ENCODE data around the gene ZNF473.
"Not testable (repeated sequence)": the region's sequence is repeated elsewhere in the genome, so short reads cannot be mapped to it uniquely, and the experiment has no call there.

The ZNF473 gene

DNA sequence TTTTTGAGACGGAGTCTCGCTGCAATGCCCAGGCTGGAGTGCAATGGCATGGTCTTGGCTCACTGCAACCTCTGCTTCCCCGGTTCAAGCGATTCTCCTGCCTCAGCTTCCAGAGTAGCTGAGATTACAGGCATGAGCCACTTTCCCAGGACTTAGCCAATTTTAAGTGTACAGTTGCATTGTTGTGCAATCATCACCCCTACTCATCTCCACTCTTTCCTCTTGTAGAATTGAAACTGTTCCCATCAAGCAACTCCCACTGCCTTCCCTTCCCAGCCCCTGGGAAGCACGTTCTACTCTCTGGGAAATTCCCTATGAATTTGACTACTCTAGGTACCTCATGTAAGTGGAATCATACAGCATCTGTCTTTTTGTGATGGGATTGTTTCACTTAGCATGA lies 53.2 kb downstream of the ZNF473 start:
- H3K9ac ChIP-seq (ENCODE audit: low read depth, low read length); H3K36me3 ChIP-seq (ENCODE audit: insufficient read depth, low read length); H3K9me3 ChIP-seq (ENCODE audit: control insufficient read depth, insufficient read depth, low read length); H3K4me1 ChIP-seq (ENCODE audit: insufficient read depth, low read length): not testable (repeated sequence)

DNA sequence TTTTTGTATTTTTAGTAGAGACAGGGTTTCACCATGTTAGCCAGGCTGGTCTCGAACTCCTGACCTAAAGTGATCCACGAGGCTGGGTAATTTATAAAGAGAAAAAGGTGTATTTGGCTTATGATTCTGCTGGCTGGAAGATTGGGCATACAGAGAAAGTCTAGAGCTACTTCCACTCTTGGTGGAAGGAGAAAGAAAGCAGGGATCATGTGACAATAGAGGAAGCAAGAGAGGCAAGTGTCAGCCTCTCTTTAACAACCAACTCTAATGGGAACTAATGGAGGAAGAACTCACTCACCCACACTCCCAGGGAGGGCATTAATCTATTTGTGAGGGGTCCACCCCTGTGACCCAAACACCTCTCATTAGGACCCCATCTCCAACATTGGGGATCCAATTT lies 58.6 kb downstream of the ZNF473 start:
- H3K9ac ChIP-seq (ENCODE audit: low read depth, low read length); H3K9me3 ChIP-seq (ENCODE audit: control insufficient read depth, insufficient read depth, low read length); H3K36me3 ChIP-seq (ENCODE audit: insufficient read depth, low read length); H3K4me1 ChIP-seq (ENCODE audit: insufficient read depth, low read length): not testable (repeated sequence)

DNA sequence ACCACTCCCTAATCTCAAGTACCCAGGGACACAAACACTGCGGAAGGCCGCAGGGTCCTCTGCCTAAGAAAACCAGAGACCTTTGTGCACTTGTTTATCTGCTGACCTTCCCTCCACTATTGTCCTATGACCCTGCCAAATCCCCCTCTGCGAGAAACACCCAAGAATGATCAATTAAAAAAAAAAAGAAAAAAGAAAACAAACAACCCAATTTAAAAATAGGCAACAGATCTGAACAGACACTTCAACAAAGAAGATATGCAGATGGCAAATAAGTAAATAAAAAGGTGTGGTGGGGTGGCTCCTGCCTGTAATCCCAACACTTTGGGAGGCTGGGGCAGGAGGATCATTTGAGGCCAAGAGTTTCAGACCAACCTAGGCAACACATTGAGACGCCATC lies 61.3 kb downstream of the ZNF473 start:
- not testable (repeated sequence) for H3K4me1 ChIP-seq (ENCODE audit: insufficient read depth, low read length); H3K36me3 ChIP-seq (ENCODE audit: insufficient read depth, low read length); H3K9me3 ChIP-seq (ENCODE audit: control insufficient read depth, insufficient read depth, low read length); H3K9ac ChIP-seq (ENCODE audit: low read depth, low read length)

DNA sequence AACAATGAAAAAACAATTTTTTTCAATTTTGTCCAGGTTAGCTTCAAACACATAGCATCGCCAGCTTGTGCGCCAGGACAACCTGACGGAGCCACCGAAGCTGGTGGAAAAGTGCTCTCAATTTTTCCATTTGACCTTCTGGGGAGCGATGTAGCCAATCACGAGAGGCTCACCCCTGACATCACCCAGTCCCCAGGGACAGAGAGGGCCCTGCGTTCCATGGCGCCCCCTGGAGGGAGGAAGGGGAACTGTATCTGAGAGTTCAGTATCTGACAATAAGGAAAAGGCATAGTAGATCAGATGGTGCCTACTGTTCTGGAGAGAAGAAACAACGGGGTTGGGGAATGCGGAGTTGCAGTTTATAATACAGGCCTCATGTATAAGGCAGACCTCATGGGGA lies 64.9 kb downstream of the ZNF473 start:
- not testable (repeated sequence) for H3K9ac ChIP-seq (ENCODE audit: low read depth, low read length); H3K9me3 ChIP-seq (ENCODE audit: control insufficient read depth, insufficient read depth, low read length); H3K36me3 ChIP-seq (ENCODE audit: insufficient read depth, low read length); H3K4me1 ChIP-seq (ENCODE audit: insufficient read depth, low read length)

DNA sequence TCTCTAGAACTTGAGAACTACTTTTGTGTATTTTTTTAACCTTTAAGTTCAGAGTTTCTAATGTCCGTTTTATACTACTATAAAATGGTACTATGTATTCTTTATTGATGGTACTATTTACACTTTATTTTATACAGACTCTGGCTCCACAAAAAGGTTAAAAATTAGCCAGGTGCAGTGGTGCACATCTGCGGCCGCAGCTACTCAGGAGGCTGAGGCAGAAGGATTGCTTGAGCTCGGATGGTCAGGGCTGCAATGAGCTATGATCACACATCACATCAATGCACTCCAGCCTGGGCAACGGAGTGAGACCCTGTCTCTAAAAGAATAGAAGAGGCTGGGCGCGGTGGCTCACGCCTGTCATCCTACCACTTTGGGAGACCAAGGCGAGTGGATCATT lies 66.0 kb downstream of the ZNF473 start:
- H3K9ac ChIP-seq (ENCODE audit: low read depth, low read length); H3K9me3 ChIP-seq (ENCODE audit: control insufficient read depth, insufficient read depth, low read length); H3K36me3 ChIP-seq (ENCODE audit: insufficient read depth, low read length); H3K4me1 ChIP-seq (ENCODE audit: insufficient read depth, low read length): not testable (repeated sequence)

DNA sequence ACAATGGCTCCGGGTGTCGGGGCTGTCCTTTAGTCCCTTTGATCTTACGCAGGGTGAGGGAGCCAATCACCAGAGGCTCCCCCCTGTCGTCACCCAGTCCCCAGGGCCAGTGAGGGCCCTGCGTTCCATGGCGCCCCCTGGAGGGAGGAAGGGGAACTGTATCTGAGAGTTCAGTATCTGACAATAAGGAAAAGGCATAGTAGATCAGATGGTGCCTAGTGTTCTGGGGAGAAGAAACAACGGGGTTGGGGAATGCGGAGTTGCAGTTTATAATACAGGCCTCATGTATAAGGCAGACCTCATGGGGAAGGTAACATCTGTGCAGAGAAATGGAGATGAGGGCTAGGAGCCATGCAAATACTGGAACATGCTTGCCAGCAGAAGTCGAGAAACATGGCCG lies 66.8 kb downstream of the ZNF473 start:
- not testable (repeated sequence) for H3K9me3 ChIP-seq (ENCODE audit: control insufficient read depth, insufficient read depth, low read length); H3K36me3 ChIP-seq (ENCODE audit: insufficient read depth, low read length); H3K9ac ChIP-seq (ENCODE audit: low read depth, low read length); H3K4me1 ChIP-seq (ENCODE audit: insufficient read depth, low read length)

DNA sequence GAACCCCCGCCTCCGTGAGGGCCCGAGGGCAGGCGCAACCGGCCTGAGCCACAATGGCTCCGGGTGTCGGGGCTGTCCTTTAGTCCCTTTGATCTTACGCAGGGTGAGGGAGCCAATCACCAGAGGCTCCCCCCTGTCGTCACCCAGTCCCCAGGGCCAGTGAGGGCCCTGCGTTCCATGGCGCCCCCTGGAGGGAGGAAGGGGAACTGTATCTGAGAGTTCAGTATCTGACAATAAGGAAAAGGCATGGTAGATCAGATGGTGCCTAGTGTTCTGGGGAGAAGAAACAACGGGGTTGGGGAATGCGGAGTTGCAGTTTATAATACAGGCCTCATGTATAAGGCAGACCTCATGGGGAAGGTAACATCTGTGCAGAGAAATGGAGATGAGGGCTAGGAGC lies 72.1 kb downstream of the ZNF473 start:
- not testable (repeated sequence) for H3K36me3 ChIP-seq (ENCODE audit: insufficient read depth, low read length); H3K9me3 ChIP-seq (ENCODE audit: control insufficient read depth, insufficient read depth, low read length); H3K4me1 ChIP-seq (ENCODE audit: insufficient read depth, low read length); H3K9ac ChIP-seq (ENCODE audit: low read depth, low read length)

DNA sequence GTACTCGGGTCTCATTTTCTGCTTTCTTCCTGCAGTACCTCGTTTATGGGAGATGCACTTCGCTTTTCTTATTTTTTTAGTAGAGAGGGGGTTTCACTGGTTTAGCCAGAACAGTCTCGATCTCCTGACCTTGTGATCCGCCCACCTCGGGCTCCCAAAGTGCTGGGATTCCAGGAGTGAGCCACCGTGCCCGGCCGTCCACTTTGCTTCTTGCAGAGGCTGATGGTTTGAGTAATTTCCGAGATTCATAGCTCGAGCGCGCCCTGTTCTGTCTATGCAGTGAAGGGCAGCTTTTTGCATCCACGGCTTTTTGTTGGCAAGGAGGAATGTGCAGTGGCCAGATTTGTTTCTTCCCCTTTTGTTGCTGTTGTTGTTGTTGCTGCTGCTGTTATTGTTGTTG lies 73.1 kb downstream of the ZNF473 start:
- not testable (repeated sequence) for H3K36me3 ChIP-seq (ENCODE audit: insufficient read depth, low read length); H3K9ac ChIP-seq (ENCODE audit: low read depth, low read length); H3K9me3 ChIP-seq (ENCODE audit: control insufficient read depth, insufficient read depth, low read length); H3K4me1 ChIP-seq (ENCODE audit: insufficient read depth, low read length)

DNA sequence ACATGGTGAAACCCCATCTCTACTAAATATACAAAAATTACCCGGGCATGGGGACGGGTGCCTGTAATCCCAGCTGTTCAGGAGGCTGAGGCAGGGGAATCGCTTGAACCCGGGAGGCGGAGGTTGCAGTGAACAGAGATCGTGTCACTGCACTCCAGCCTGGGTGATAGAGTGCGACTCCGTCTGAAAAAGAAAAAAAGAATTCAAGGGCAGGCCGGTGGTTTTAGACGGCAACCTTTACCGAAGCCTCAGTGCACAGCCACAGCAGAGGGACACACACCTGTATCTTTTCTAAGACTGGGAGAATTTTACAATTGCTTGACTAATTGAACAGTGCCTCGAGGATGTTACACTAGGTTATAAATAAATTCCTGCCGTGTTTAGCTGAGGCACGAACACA lies 73.9 kb downstream of the ZNF473 start:
- not testable (repeated sequence) for H3K4me1 ChIP-seq (ENCODE audit: insufficient read depth, low read length); H3K36me3 ChIP-seq (ENCODE audit: insufficient read depth, low read length); H3K9ac ChIP-seq (ENCODE audit: low read depth, low read length); H3K9me3 ChIP-seq (ENCODE audit: control insufficient read depth, insufficient read depth, low read length)

DNA sequence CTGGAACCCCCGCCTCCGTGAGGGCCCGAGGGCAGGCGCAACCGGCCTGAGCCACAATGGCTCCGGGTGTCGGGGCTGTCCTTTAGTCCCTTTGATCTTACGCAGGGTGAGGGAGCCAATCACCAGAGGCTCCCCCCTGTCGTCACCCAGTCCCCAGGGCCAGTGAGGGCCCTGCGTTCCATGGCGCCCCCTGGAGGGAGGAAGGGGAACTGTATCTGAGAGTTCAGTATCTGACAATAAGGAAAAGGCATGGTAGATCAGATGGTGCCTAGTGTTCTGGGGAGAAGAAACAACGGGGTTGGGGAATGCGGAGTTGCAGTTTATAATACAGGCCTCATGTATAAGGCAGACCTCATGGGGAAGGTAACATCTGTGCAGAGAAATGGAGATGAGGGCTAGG lies 75.1 kb downstream of the ZNF473 start:
- not testable (repeated sequence) for H3K9me3 ChIP-seq (ENCODE audit: control insufficient read depth, insufficient read depth, low read length); H3K4me1 ChIP-seq (ENCODE audit: insufficient read depth, low read length); H3K36me3 ChIP-seq (ENCODE audit: insufficient read depth, low read length); H3K9ac ChIP-seq (ENCODE audit: low read depth, low read length)

Data from ES-I3 (cell line).